Measurements from ENCODE around the gene PCDHGA10.
"Not testable (repeated sequence)": the region's sequence is repeated elsewhere in the genome, so short reads cannot be mapped to it uniquely, and the experiment has no call there.

PCDHGA10 gene

GRCh38 chr5:141412854-141413539 lies at the start of gene PCDHGA10:
Gene PCDHGA10 (plus strand): TSS chr5:141412987. CDS start chr5:141413176, 189 bp downstream.
- peak within 1 kb of the TSS; percentile 55 to 70 for H3K4me3 ChIP-seq (ENCODE audit: low read depth in 1 of 2, low read length in 2 of 2)
- peaks cover 46 to 79% of the 10 kb centered on the region in 2 donors for H3K9me3 ChIP-seq (ENCODE audit: control insufficient read depth in 1 of 2, low read length in 2 of 2)
- H3K4me1 ChIP-seq (ENCODE audit: control insufficient read depth in 1 of 2, insufficient read depth in 2 of 2, low read length in 2 of 2), result no peaks in the 10 kb centered on the region
- H3K27me3 ChIP-seq (ENCODE audit: low read depth, low read length), result no peaks in the 10 kb centered on the region
- no peak within 1 kb of the TSS for H3K27ac ChIP-seq (ENCODE audit: low read length)
- H3K36me3 ChIP-seq (ENCODE audit: control insufficient read depth in 1 of 2, insufficient read depth in 2 of 2, low read length in 2 of 2), result peaks cover 0 to 14% of the 10 kb centered on the region in 2 donors

- Histone ChIP-seq H3K4me1 (ENCODE audit: control insufficient read depth in 1 of 2, insufficient read depth in 2 of 2, low read length in 2 of 2) (no peaks in the 10 kb centered on the region), H3K36me3 (ENCODE audit: control insufficient read depth in 1 of 2, insufficient read depth in 2 of 2, low read length in 2 of 2) (no peaks in the 10 kb centered on the region), H3K9me3 (ENCODE audit: control insufficient read depth in 1 of 2, low read length in 2 of 2) (peaks cover 60 to 75% of the 10 kb centered on the region in 2 donors), H3K27ac (ENCODE audit: low read length) (no peak within 1 kb of the TSS), H3K4me3 (ENCODE audit: low read depth in 1 of 2, low read length in 2 of 2) (peak within 1 kb of the TSS; percentile 37 to 66), H3K27me3 (ENCODE audit: low read depth, low read length) (no peaks in the 10 kb centered on the region)
These were observed 48.7 kb upstream of the PCDHGA10 start, which contains the start of gene PCDHGA5 for GRCh38 chr5:141363952-141364660. Gene PCDHGA5 (plus strand): TSS chr5:141364162. CDS start chr5:141364331, 169 bp downstream.

GRCh38 chr5:141366016-141366896 lies 46.5 kb upstream of the PCDHGA10 start:
- no peaks in the 10 kb centered on the region for H3K27me3 ChIP-seq (ENCODE audit: low read depth, low read length)
- peaks cover 0 to 7% of the 10 kb centered on the region in 2 donors for H3K36me3 ChIP-seq (ENCODE audit: control insufficient read depth in 1 of 2, insufficient read depth in 2 of 2, low read length in 2 of 2)
- peak overlapping the region; percentile 34 to 66 for H3K4me3 ChIP-seq (ENCODE audit: low read depth in 1 of 2, low read length in 2 of 2)
- peaks cover 49 to 77% of the 10 kb centered on the region in 2 donors for H3K9me3 ChIP-seq (ENCODE audit: control insufficient read depth in 1 of 2, low read length in 2 of 2)
- no peaks in the 10 kb centered on the region for H3K4me1 ChIP-seq (ENCODE audit: control insufficient read depth in 1 of 2, insufficient read depth in 2 of 2, low read length in 2 of 2)
- no peak overlapping the region for H3K27ac ChIP-seq (ENCODE audit: low read length)

- no peaks in the 10 kb centered on the region for H3K4me1 ChIP-seq (ENCODE audit: control insufficient read depth in 1 of 2, insufficient read depth in 2 of 2, low read length in 2 of 2)
- H3K9me3 ChIP-seq (ENCODE audit: control insufficient read depth in 1 of 2, low read length in 2 of 2), result peaks cover 51 to 78% of the 10 kb centered on the region in 2 donors
- H3K4me3 ChIP-seq (ENCODE audit: low read depth in 1 of 2, low read length in 2 of 2), result peak within 1 kb of the TSS; percentile 13 to 75
- no peaks in the 10 kb centered on the region for H3K27me3 ChIP-seq (ENCODE audit: low read depth, low read length)
- H3K36me3 ChIP-seq (ENCODE audit: control insufficient read depth in 1 of 2, insufficient read depth in 2 of 2, low read length in 2 of 2), result peaks cover 0 to 27% of the 10 kb centered on the region in 2 donors
- no peak within 1 kb of the TSS for H3K27ac ChIP-seq (ENCODE audit: low read length)
These were observed 42.6 kb upstream of the PCDHGA10 start, which contains the start of gene PCDHGB3 for GRCh38 chr5:141369994-141370848. Gene PCDHGB3 (plus strand): TSS chr5:141370242. CDS start chr5:141370395, 153 bp downstream.

GRCh38 chr5:141371572-141372475 lies 41.0 kb upstream of the PCDHGA10 start:
- no peaks in the 10 kb centered on the region for H3K27me3 ChIP-seq (ENCODE audit: low read depth, low read length)
- H3K27ac ChIP-seq (ENCODE audit: low read length), result no peak overlapping the region
- H3K4me3 ChIP-seq (ENCODE audit: low read depth in 1 of 2, low read length in 2 of 2), result peak overlapping the region; percentile 23 to 75
- no peaks in the 10 kb centered on the region for H3K4me1 ChIP-seq (ENCODE audit: control insufficient read depth in 1 of 2, insufficient read depth in 2 of 2, low read length in 2 of 2)
- H3K36me3 ChIP-seq (ENCODE audit: control insufficient read depth in 1 of 2, insufficient read depth in 2 of 2, low read length in 2 of 2), result peaks cover 0 to 27% of the 10 kb centered on the region in 2 donors
- H3K9me3 ChIP-seq (ENCODE audit: control insufficient read depth in 1 of 2, low read length in 2 of 2), result peaks cover 51 to 77% of the 10 kb centered on the region in 2 donors

GRCh38 chr5:141373673-141374317 lies 39.0 kb upstream of the PCDHGA10 start, which contains the start of gene PCDHGA6:
Gene PCDHGA6 (plus strand): TSS chr5:141373891. CDS start chr5:141374084, 193 bp downstream.
- H3K27me3 ChIP-seq (ENCODE audit: low read depth, low read length), result no peaks in the 10 kb centered on the region
- H3K4me3 ChIP-seq (ENCODE audit: low read depth in 1 of 2, low read length in 2 of 2), result peak within 1 kb of the TSS; percentile 34 to 75
- peaks cover 0 to 32% of the 10 kb centered on the region in 2 donors for H3K36me3 ChIP-seq (ENCODE audit: control insufficient read depth in 1 of 2, insufficient read depth in 2 of 2, low read length in 2 of 2)
- H3K9me3 ChIP-seq (ENCODE audit: control insufficient read depth in 1 of 2, low read length in 2 of 2), result peaks cover 45 to 81% of the 10 kb centered on the region in 2 donors
- H3K4me1 ChIP-seq (ENCODE audit: control insufficient read depth in 1 of 2, insufficient read depth in 2 of 2, low read length in 2 of 2), result no peaks in the 10 kb centered on the region
- no peak within 1 kb of the TSS for H3K27ac ChIP-seq (ENCODE audit: low read length)

GRCh38 chr5:141374627-141375026 lies 38.2 kb upstream of the PCDHGA10 start:
- no peaks in the 10 kb centered on the region for H3K27me3 ChIP-seq (ENCODE audit: low read depth, low read length)
- H3K4me3 ChIP-seq (ENCODE audit: low read depth in 1 of 2, low read length in 2 of 2), result peak overlapping the region; percentile 34 to 75

GRCh38 chr5:141375444-141376155 lies 37.2 kb upstream of the PCDHGA10 start:
- H3K9me3 ChIP-seq (ENCODE audit: control insufficient read depth in 1 of 2, low read length in 2 of 2), result peaks cover 51 to 83% of the 10 kb centered on the region in 2 donors
- H3K27me3 ChIP-seq (ENCODE audit: low read depth, low read length); H3K27ac ChIP-seq (ENCODE audit: low read length); H3K4me1 ChIP-seq (ENCODE audit: control insufficient read depth in 1 of 2, insufficient read depth in 2 of 2, low read length in 2 of 2): not testable (repeated sequence)
- peaks cover 0 to 25% of the 10 kb centered on the region in 2 donors for H3K36me3 ChIP-seq (ENCODE audit: control insufficient read depth in 1 of 2, insufficient read depth in 2 of 2, low read length in 2 of 2)
- peak overlapping the region in 1 of 2 donors; percentile 75 for H3K4me3 ChIP-seq (ENCODE audit: low read depth in 1 of 2, low read length in 2 of 2)

More at GRCh38 chr5:141374627-141375026, 38.2 kb upstream of the PCDHGA10 start:
- H3K4me1 ChIP-seq (ENCODE audit: control insufficient read depth in 1 of 2, insufficient read depth in 2 of 2, low read length in 2 of 2), result no peaks in the 10 kb centered on the region
- H3K9me3 ChIP-seq (ENCODE audit: control insufficient read depth in 1 of 2, low read length in 2 of 2), result peaks cover 48 to 83% of the 10 kb centered on the region in 2 donors
- no peak overlapping the region for H3K27ac ChIP-seq (ENCODE audit: low read length)
- H3K36me3 ChIP-seq (ENCODE audit: control insufficient read depth in 1 of 2, insufficient read depth in 2 of 2, low read length in 2 of 2), result peaks cover 0 to 32% of the 10 kb centered on the region in 2 donors

Data from muscle layer of duodenum (tissue), 2 donors.